Mesodermal cell (in vitro differentiated cells): ENCODE data around the gene STRA8.

Source experiments
- H3K27ac ChIP-seq: 2 replicates; pipeline ENCODE4 v1.7.0; 2013; ENCODE audit warnings: mild to moderate bottlenecking, low read depth, low read length, moderate library complexity; ENCODE audit not compliant: severe bottlenecking
- H3K36me3 ChIP-seq: 2 replicates; pipeline ENCODE4 v1.7.1; 2013; ENCODE audit warnings: mild to moderate bottlenecking, low read length, moderate library complexity; ENCODE audit not compliant: control insufficient read depth, insufficient read depth
- H3K4me1 ChIP-seq: one replicate; pipeline ENCODE4 v1.7.1; 2013; ENCODE audit warnings: mild to moderate bottlenecking, low read length; ENCODE audit not compliant: insufficient read depth, control insufficient read depth, poor library complexity, severe bottlenecking
- H3K4me3 ChIP-seq: 2 replicates; pipeline ENCODE4 v1.7.0; 2013; ENCODE audit warnings: low read length, control low read depth, mild to moderate bottlenecking; ENCODE audit not compliant: insufficient read depth, poor library complexity, severe bottlenecking; ENCODE audit errors: extremely low read depth
- H3K9me3 ChIP-seq: 2 replicates; pipeline ENCODE4 v1.7.1; 2013; ENCODE audit warnings: mild to moderate bottlenecking, low read length, moderate library complexity; ENCODE audit not compliant: control insufficient read depth
- WGBS, 2 experiments: methylation state at CpG; one replicate each; pipeline ENCODE4 v1.1.5; 2013; ENCODE audit warnings: missing lambda C conversion rate in 2 of 2; ENCODE audit not compliant: insufficient coverage in 2 of 2; 5-methylcytosine and 5-hydroxymethylcytosine counted together

The STRA8 gene

GRCh38 chr7:135270577-135271254 is 37.1 kb downstream of the STRA8 start:
- Histone ChIP-seq H3K9me3 (peaks cover 7% of the 10 kb centered on the region), H3K36me3 (no peaks in the 10 kb centered on the region), H3K27ac (no peak overlapping the region), H3K4me3 (no peak overlapping the region), H3K4me1 (no peaks in the 10 kb centered on the region)
- WGBS, 2 experiments: 86% methylated on average over 17 to 23 of the region's 23 CpGs

- Histone ChIP-seq H3K4me3 (no peak overlapping the region), H3K36me3 (no peaks in the 10 kb centered on the region), H3K4me1 (no peaks in the 10 kb centered on the region), H3K9me3 (peaks cover 6% of the 10 kb centered on the region), H3K27ac (no peak overlapping the region)
- 88 to 94% methylated on average over 4 to 6 of the region's 10 CpGs for WGBS, 2 experiments
Observed at GRCh38 chr7:135271255-135271615, 37.6 kb downstream of the STRA8 start.

- no peaks in the 10 kb centered on the region for H3K36me3 ChIP-seq
- 75 to 100% methylated on average over 1 to 2 of the region's 3 CpGs for WGBS, 2 experiments
- no peak overlapping the region for H3K4me3 ChIP-seq
- H3K4me1 ChIP-seq: no peaks in the 10 kb centered on the region
- no peak overlapping the region for H3K27ac ChIP-seq
- no peaks in the 10 kb centered on the region for H3K9me3 ChIP-seq
Observed at GRCh38 chr7:135272303-135272702, 38.7 kb downstream of the STRA8 start.

GRCh38 chr7:135273581-135273980 is 39.9 kb downstream of the STRA8 start:
- Histone ChIP-seq H3K4me3 (no peak overlapping the region), H3K9me3 (no peaks in the 10 kb centered on the region), H3K4me1 (no peaks in the 10 kb centered on the region), H3K36me3 (no peaks in the 10 kb centered on the region), H3K27ac (no peak overlapping the region)
- WGBS, 2 experiments: 94 to 100% methylated on average over 2 of the region's 4 CpGs

GRCh38 chr7:135274495-135275268 is 41.0 kb downstream of the STRA8 start:
- H3K9me3 ChIP-seq: no peaks in the 10 kb centered on the region
- 78 to 83% methylated on average over 3 to 7 of the region's 14 CpGs for WGBS, 2 experiments
- no peaks in the 10 kb centered on the region for H3K36me3 ChIP-seq
- no peak overlapping the region for H3K27ac ChIP-seq
- H3K4me3 ChIP-seq: no peak overlapping the region
- no peaks in the 10 kb centered on the region for H3K4me1 ChIP-seq

GRCh38 chr7:135275971-135276580 is 42.4 kb downstream of the STRA8 start:
- Histone ChIP-seq H3K4me1 (no peaks in the 10 kb centered on the region), H3K4me3 (no peak overlapping the region), H3K27ac (no peak overlapping the region), H3K9me3 (no peaks in the 10 kb centered on the region), H3K36me3 (no peaks in the 10 kb centered on the region)
- 95 to 96% methylated on average over 8 of the region's 10 CpGs for WGBS, 2 experiments

GRCh38 chr7:135277161-135277560 is 43.5 kb downstream of the STRA8 start:
- H3K9me3 ChIP-seq: no peaks in the 10 kb centered on the region
- no peak overlapping the region for H3K27ac ChIP-seq
- H3K4me1 ChIP-seq: no peaks in the 10 kb centered on the region
- 91 to 93% methylated on average over 4 to 13 of the region's 13 CpGs for WGBS, 2 experiments
- no peaks in the 10 kb centered on the region for H3K36me3 ChIP-seq
- H3K4me3 ChIP-seq: no peak overlapping the region

- no peaks in the 10 kb centered on the region for H3K36me3 ChIP-seq
- no peak overlapping the region for H3K27ac ChIP-seq
- 20% methylated on average over 2 of the region's 7 CpGs; no CpG with 5 or more reads in 1 of the 2 experiments for WGBS, 2 experiments
- H3K4me1 ChIP-seq: no peaks in the 10 kb centered on the region
- no peaks in the 10 kb centered on the region for H3K9me3 ChIP-seq
- H3K4me3 ChIP-seq: no peak overlapping the region
Observed at GRCh38 chr7:135281363-135281949, 47.8 kb downstream of the STRA8 start.

GRCh38 chr7:135282561-135283254 is 49.1 kb downstream of the STRA8 start:
- 91 to 93% methylated on average over 8 to 9 of the region's 10 CpGs for WGBS, 2 experiments
- H3K36me3 ChIP-seq: no peaks in the 10 kb centered on the region
- no peak overlapping the region for H3K27ac ChIP-seq

GRCh38 chr7:135283959-135284638 is 50.5 kb downstream of the STRA8 start:
- 80% methylated on average over 1 of the region's 4 CpGs; no CpG with 5 or more reads in 1 of the 2 experiments for WGBS, 2 experiments
- H3K9me3 ChIP-seq: no peaks in the 10 kb centered on the region
- no peaks in the 10 kb centered on the region for H3K4me1 ChIP-seq
- H3K4me3 ChIP-seq: no peak overlapping the region
- H3K27ac ChIP-seq: no peak overlapping the region
- H3K36me3 ChIP-seq: no peaks in the 10 kb centered on the region

More at GRCh38 chr7:135282561-135283254, 49.1 kb downstream of the STRA8 start:
- no peaks in the 10 kb centered on the region for H3K9me3 ChIP-seq
- H3K4me1 ChIP-seq: no peaks in the 10 kb centered on the region
- H3K4me3 ChIP-seq: no peak overlapping the region
